ENCODE data around the gene ERBB2.

Gene ERBB2

DNA sequence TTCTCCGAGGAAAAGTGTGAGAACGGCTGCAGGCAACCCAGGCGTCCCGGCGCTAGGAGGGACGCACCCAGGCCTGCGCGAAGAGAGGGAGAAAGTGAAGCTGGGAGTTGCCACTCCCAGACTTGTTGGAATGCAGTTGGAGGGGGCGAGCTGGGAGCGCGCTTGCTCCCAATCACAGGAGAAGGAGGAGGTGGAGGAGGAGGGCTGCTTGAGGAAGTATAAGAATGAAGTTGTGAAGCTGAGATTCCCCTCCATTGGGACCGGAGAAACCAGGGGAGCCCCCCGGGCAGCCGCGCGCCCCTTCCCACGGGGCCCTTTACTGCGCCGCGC is at the start of gene ERBB2:
ERBB2 (plus strand) TSS at position 247 of the 330 bp plus-strand sequence. CDS start 175 bp downstream, outside the sequence.
- FAIRE-seq, result no peak

DNA sequence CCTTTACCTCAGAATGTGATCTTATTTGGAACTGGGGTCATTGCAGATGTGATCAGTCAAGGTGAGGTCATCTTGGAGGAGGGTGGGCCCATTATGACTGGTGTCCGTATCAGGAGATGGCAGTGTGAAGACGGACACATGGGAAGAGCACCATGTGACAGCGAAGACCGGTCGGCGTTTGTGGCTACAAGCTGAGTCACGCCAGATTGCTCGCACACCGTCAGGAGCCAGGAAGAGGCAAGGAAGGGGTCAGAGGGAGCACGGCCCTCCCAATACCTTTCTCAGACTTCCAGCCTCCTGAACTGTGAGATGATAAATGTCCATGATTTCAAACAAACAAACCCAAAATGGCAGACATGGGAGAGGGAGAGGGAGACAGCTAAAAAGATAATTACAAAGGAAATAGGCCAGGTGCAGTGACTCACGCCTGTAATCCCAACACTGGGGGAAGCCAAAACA is 49.7 kb upstream of the ERBB2 start:
- FAIRE-seq, result no peak

DNA sequence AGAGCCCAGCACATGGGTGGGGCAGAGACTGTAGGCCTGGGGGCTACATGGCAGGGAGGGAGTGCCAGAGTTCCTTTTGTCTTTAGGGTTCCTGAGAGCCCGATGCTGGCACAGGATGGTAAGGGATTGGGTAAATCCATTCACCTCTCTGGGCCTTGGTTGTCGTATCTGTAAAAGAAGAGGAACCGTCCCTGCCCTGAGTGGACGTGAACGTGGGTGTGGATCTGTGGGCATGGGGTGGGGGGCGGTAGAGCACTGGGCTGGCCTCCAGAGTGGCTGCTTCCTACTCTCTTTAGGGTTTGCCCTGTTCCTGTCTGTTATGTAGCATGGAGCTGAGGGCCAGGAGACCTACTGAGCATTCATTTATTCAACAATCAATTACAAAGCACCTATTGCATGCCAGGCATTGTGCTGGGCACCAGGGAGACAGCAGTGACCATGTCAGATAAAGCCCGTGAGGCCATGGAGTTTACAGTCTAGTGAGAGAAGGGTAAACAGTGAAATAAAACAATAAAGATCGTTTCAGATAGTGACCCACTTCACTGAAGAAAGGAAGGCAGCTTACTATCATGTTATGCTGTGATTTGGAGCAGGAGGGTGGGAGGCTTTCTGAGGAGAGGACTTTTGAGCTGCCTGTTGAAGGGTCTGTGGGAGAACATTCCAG is 47.8 kb upstream of the ERBB2 start:
- FAIRE-seq, result no peak

DNA sequence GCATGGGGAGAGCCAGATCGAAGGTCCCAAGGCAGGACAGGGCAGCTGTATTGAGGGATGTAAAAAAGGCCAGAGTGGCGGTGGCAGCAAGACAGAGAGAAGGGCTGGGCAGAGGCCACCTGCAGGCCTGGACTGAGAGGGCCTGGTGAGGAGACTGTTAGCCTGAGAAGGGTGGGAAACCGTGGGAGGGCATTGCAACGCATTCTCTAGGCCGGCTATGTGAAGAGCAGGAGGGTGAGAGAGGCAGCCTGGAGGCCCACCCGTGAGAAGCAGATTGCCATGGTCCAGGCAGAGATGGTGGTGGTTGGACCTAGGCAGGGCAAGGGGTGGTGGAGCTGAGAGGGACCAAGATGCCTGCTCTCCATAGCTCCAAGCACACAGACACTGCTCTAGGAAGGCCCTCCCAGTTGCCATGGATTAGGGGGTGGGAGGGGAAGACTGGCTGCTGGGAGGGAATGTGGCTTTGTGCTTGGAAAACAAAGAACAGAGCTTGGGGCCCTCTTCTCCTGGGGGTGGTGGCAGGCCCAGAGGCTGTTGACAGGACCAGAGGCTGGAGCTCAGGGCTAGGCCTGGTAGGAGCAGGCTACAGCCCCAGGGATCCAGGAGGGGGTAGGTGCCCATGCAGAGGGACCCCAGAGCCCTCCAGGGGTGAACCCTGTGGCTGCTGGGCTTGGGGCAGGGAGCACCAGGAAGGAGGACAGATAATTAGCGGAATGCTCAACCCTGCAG is 47.1 kb upstream of the ERBB2 start:
- FAIRE-seq, result no peak

DNA sequence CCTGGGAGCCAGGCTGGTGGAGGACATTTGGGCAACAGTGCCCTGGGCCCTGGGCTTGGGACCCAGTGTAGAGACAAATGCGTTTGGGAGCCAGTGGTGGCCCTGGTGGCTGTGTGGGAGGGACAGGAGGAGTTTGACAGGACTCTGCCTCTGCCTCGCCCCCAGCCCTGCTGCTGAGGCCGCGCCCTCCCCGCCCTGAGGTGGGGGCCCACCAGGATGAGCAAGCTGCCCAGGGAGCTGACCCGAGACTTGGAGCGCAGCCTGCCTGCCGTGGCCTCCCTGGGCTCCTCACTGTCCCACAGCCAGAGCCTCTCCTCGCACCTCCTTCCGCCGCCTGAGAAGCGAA is 46.6 kb upstream of the ERBB2 start:
- FAIRE-seq, result no peak

DNA sequence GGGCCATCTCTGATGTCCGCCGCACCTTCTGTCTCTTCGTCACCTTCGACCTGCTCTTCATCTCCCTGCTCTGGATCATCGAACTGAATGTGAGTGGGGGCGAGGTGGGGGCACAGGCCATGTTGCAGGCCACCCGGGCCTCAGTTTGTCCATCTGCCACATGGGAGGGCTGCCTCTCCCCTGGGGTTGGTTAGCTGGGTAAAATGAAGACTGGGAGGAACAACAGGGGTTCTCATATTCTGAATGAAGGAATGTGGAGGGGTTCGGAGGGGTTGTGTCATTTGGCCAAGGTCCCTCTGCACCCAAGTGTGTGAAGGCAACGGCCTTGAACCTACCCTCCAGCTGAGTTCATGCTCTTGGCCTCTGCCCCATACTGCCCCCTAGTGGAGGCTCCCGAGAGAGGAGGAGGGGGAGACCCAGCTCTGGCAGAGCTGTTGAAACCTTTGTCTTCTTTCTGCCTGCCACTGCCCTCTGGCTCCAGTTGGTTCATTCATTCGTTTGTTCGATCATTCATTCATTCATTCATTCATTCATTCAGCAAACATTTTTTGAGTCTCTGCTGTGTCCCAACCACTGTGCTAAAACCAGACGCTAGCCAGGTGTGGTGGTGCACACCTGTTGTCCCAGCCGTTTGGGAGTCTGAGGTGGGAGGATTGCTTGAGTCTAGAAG is 46.1 kb upstream of the ERBB2 start:
- FAIRE-seq, result no peak

DNA sequence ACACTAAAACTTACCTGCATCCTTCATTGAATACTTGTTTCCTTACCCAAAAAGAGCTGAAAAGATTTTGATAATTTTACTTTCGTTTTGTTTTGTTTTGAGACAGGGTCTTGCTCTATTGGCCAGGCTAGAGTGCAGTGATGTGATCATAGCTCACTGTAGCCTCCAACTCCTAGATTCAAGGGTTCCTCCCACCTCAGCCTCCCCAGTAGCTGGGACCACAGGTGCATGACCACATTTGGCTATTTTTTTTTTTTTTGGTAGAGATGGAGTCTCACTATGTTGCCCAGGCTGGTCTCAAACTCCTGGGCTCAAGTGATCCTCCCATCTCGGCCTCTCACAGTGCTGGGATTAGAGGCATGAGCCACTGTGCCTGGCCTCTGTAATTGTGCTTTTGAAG is 44.8 kb upstream of the ERBB2 start:
- FAIRE-seq, result no peak

DNA sequence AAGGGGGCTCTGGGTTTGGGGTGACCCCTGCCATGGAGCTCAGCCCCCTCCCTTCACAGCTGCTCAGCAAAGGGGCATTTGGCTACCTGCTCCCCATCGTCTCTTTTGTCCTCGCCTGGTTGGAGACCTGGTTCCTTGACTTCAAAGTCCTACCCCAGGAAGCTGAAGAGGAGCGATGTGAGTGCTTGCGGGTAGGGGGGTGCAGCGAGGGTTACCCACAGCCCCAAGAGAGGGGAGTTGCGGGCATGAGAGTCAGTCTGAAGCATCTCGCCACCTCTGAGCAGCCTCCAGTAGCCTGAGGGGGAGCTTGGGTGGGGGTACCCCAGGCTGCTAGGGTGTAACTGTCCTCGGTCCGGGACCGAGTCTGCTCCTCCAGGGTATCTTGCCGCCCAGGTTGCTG is 41.5 kb upstream of the ERBB2 start:
- no peak for FAIRE-seq

DNA sequence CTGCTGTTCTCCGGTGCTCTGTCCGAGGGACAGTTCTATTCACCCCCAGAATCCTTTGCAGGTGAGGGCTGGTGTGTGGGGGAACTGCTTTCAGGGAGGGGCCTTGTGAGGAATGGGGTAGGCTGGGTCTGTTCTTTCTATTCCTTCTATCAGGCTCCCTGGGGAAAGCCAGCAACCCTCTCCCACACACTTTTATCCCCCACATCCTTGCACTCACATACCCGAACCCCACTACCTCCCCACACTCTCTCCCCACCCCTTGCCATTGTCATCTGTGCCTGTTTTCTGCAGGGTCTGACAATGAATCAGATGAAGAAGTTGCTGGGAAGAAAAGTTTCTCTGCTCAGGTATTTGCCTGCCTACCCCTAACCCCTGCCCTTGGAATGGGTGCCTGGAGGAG is 41.1 kb upstream of the ERBB2 start:
- FAIRE-seq, result no peak

DNA sequence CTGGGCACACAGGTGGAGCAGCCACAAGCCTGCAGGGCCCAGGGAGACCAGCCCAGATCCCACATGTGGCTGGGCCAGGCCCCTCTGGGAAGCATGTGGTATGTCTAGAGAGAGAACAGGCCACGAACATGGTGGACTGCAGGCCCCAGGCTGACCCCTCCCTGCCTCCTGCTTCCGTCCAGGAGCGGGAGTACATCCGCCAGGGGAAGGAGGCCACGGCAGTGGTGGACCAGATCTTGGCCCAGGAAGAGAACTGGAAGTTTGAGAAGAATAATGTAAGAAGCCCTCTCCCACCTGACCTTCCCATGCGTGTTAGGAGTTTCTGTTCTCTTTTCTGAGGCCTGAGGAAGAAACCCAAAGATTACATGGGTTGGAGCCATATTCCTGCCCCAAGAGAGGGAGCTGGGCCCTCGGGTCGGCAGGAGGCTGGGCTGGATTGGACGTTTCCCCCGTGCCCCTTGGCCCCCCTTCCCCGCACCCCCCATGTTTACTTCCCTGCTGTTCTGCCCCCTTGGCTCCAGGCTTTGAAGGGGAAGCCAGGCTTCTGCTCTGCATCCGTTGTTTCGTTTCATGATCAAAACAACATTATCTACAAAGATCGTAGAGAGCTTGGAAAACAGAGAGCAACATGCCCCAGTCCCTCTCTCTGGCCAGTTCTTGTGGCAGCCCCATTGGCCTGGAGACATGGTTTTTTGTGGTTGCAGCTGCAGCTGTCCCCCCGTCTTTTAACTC is 40.4 kb upstream of the ERBB2 start:
- FAIRE-seq, result no peak

DNA sequence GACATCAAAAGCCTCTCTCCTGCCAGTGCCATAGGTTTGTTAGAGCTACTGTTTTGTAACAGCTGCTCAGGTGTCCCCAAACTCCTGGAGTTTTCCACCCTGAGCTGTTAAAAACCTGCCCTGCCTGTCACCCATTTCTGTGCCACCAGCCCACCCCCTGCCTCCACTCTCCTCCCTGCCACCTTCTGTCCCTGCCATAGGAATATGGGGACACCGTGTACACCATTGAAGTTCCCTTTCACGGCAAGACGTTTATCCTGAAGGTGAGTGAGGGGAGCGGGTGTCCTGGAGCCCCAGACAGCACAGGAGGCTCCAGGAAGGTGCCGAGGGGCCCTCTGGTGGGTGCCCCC is 39.9 kb upstream of the ERBB2 start:
- FAIRE-seq, result no peak

DNA sequence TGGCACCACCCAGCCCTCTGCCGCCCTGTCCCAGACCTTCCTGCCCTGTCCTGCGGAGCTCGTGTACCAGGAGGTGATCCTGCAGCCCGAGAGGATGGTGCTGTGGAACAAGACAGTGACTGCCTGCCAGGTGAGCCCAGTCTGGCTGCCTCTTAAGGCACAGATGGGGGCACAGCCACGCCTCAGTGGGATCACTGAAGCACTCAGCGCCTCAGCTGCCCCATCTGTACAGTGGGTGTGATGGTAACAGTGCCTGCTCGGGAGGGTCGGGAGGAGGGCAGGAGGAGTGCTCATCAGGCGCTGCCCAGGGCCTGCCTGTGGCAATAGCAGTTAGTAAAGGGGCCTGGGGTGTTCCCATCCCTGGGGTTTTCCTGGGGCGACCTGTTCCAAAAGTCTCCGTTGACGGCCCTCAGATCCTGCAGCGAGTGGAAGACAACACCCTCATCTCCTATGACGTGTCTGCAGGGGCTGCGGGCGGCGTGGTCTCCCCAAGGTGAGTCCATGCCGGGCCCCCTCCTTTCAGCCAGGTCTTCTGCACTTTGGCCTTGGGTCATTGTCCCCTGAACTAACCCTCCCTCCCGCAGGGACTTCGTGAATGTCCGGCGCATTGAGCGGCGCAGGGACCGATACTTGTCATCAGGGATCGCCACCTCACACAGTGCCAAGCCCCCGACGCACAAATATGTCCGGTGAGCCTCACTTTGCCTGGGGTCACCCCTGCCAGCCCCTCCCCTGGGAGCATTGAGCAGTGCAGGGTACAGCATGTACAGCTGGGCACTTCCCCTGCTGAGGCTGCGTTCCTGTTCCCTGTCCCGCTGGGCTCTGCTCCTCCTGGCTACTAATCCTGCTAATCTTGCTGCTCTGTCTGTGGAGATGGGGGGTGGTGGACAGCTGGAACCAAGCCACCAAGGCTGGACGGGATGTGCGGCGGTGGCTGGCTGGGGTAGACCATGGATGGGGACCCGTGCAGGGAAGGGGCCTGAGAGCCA is 39.2 kb upstream of the ERBB2 start:
- FAIRE-seq, result no peak

DNA sequence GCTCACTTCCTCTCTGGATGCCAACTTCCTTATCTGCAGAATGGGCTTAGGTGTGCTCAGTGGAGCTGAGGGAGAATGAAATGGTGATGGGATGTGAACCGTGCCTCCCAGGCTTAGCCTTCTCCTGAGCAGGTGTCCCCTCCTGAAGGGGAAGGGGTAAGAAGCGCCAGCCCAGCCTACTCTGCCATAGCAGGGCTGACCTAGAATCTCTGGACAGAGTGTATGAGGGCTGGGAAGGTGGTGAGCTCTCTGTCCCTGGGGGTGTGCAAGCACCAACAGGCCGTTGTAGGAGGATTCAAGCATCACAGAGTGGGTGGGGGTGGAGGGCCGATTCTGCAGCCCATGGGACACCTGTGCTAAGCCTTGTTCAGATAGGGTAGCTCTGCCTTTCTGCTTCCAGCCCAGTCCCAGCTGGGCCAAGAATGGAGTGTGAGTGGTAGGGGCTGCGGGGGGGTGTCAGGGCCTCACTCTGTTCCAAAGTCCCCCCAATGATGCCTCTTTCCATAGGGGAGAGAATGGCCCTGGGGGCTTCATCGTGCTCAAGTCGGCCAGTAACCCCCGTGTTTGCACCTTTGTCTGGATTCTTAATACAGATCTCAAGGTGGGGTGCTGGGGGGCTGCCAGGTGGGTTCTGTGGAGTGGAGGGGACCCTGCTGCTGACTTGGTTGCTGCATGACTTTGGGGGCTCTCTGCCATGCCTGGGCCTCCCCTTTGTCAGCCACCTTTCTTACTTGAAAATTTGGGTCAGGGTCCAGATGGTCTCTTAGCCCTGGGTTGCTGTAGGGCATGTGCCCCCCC is 37.9 kb upstream of the ERBB2 start:
- FAIRE-seq, result no peak

DNA sequence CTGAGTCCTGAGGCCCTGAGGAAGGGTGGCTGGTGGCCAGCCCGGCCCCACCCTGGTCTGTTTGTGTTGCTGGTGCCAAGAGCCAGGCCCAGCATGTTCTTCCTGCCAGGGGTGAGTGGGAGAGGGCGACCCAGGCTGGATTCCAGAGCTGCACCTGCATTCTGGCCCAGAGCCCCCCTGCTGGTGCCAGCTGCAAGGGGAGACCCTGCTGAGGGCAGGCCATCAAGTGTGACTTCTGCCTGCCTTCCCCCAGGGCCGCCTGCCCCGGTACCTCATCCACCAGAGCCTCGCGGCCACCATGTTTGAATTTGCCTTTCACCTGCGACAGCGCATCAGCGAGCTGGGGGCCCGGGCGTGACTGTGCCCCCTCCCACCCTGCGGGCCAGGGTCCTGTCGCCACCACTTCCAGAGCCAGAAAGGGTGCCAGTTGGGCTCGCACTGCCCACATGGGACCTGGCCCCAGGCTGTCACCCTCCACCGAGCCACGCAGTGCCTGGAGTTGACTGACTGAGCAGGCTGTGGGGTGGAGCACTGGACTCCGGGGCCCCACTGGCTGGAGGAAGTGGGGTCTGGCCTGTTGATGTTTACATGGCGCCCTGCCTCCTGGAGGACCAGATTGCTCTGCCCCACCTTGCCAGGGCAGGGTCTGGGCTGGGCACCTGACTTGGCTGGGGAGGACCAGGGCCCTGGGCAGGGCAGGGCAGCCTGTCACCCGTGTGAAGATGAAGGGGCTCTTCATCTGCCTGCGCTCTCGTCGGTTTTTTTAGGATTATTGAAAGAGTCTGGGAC is 37.1 kb upstream of the ERBB2 start:
- FAIRE-seq, result no peak

DNA sequence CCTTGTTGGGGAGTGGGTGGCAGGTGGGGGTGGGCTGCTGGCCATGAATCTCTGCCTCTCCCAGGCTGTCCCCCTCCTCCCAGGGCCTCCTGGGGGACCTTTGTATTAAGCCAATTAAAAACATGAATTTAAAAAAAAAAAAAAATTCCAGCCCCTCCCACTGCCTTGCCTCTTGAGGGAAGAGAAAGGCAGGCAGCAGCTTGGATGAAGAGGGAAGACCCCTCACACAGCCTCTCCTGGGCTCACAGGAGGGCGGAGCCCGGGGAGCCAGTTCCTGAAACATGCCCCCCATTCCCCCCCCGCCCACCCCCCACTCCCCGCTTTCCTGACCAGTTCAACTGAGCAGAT is 36.5 kb upstream of the ERBB2 start:
- no peak for FAIRE-seq

DNA sequence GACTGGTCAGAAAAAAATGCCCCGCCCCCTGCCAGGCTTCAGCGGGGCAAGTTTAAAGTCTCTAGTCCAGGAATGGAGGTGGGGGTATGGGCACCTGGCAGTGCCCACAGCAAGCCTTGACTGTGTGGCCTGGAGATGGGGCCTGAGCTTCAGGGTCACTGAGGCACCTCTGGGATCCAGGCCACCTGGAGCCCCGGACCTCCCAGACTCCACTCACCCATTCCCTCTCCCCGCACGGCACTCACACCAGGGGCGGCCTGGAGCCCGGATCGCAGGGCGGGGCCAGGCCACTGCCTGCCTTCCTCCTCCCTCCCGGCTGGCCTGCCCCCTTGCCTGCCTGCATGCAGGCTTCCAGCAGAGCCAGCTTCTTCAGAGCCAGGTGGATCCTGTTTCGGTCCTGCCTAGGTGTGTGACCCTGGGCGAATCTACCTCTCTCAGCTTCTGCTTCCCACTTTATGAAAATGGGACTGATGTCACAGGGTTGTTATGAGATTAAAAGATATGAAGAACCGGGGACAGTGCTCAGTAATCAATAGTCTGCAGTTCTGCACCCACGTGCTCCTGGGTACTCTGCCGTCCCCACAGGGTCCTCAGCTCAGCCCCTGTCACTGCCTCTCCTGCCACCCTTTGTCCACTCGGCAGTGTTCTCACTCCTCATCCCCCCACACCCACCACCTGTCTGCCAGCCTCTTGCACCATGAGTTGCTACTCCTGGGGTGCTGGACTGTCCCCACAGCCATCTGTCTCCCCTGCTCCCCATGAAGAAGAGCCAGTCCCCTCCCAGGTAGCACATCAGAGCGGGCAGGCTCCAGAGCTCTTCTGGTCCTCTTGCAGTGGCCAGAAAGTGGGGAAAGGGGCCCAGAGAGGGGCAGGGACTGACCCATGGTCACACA is 35.9 kb upstream of the ERBB2 start:
- no peak for FAIRE-seq

DNA sequence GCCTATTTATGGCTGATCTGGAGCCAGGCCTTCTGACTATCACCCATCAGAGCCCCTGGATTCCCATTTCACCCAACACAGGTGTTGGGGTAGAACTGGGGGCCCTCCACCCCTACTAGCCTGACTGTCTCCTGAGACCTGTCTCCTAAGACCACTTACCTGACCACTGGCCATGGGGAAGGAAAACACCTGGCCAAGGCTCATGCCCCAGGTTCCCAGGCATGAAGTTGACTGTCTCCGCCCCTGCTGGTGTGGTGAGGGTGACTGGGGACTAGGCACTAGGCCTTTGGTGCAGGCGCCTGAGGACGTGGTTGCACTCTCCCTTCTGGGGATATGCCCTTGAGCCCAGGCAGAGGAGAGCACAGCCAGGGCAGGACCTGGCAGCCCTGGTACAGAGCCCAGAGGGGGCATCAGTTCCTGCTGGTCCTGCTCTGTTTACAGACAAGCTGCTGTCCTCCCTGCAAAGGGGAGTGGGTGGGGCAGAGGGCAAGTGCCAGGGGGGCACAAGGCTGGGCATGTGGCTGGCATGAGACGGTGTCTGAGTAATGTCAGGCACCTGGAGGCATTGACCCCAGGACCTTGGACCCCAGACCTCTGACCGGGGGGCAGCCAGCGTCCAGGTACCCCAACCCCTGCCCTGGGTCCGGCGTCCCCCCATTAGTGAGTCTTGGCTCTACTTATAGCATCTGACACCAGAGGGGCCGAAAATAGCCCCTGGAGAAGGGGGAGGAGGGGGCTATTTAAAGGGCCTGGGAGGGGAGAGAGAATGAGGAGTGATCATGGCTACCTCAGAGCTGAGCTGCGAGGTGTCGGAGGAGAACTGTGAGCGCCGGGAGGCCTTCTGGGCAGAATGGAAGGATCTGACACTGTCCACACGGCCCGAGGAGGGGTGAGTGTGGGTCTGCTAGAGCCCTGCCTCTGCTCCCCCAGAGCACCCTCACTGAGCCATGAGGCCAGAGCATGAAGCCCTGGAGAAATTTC is 35.0 kb upstream of the ERBB2 start, which contains the start of gene TCAP:
TCAP (plus strand) TSS at position 769 of the 981 bp plus-strand sequence; CDS start at position 780, 11 bp downstream.
- FAIRE-seq, result no peak

DNA sequence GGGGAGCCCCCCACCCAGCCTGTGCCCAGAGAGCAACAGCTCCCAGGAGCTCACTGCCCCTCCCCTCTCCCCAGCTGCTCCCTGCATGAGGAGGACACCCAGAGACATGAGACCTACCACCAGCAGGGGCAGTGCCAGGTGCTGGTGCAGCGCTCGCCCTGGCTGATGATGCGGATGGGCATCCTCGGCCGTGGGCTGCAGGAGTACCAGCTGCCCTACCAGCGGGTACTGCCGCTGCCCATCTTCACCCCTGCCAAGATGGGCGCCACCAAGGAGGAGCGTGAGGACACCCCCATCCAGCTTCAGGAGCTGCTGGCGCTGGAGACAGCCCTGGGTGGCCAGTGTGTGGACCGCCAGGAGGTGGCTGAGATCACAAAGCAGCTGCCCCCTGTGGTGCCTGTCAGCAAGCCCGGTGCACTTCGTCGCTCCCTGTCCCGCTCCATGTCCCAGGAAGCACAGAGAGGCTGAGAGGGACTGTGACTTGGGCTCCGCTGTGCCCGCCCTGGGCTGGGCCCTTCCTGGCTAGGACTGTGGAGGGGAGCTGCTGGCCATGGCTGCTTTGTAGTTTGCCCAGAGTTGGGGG is 34.1 kb upstream of the ERBB2 start:
- FAIRE-seq, result no peak
